ENCODE data around the gene TPGS2.

GRCh38 chr18:36813101-36813775 lies 15.6 kb downstream of the TPGS2 start:
- TF ChIP-seq CTCF (IDR thresholded peaks at IDR 0.05; ENCODE audit: insufficient read depth, low read length, poor library complexity, severe bottlenecking) (no peak), EZH2phosphoT487 (conservative IDR thresholded peaks at IDR 0.05; ENCODE audit: low read length) (no peak)

All from SU-DHL-6 (cell line).